Activated CD8-positive, alpha-beta T cell treated with anti-CD3 and anti-CD28 coated beads for 36 hours (primary cell): ENCODE results near the gene HDX. TPM values are rescaled to one million over a fixed set of nuclear protein-coding genes. Genes with fewer than 3 reads are reported as not detected.
A peak's percentile ranks its signal among the peaks of the same experiment; 100 is the strongest.

ENCODE experiments used
- ATAC-seq: fragments of 200-7000 bp; cut with Tn5 transposase; one replicate; pipeline ENCODE4 v1.10.0; 2021; ENCODE audit warnings: mild to moderate bottlenecking, moderate library complexity
- CTCF ChIA-PET: fragments of 350-600 bp; sonication (Branson Sonifier 250); formaldehyde crosslinking; loops from one replicate; lab custom pipeline; 2021; ENCODE audit warnings: antibody characterized with exemption; lab: Charles Lee
- POLR2A ChIA-PET: fragments of 350-600 bp; sonication (Branson Sonifier 250); formaldehyde crosslinking; loops from one replicate; lab custom pipeline; 2021; ENCODE audit warnings: antibody characterized with exemption; lab: Charles Lee
- DNase-seq: peaks from one replicate; pipeline ENCODE4 v3.0.0-alpha.2; 2020
- H3K27ac Mint-ChIP-seq: one replicate; pipeline ENCODE4 v1.8.0; 2021; ENCODE audit warnings: mild to moderate bottlenecking, mixed read lengths
- H3K27me3 Mint-ChIP-seq: one replicate; pipeline ENCODE4 v1.8.0; 2021; ENCODE audit warnings: mixed read lengths
- H3K36me3 Mint-ChIP-seq: one replicate; pipeline ENCODE4 v1.8.0; 2021; ENCODE audit warnings: low read depth, mixed read lengths
- H3K4me1 Mint-ChIP-seq: one replicate; pipeline ENCODE4 v1.8.0; 2021; ENCODE audit warnings: low read depth, mixed read lengths
- H3K4me3 Mint-ChIP-seq: one replicate; pipeline ENCODE4 v1.8.0; 2021; ENCODE audit warnings: mild to moderate bottlenecking, moderate library complexity, mixed read lengths
- H3K9me3 Mint-ChIP-seq: one replicate; pipeline ENCODE4 v1.8.0; 2021; ENCODE audit warnings: mixed read lengths
- intact Hi-C: fragments of 100-400 bp; cut with micrococcal nuclease; formaldehyde crosslinking; loops from one replicate; pipeline ENCODE4 v1.10.0; 2022
- total RNA-seq, 2 experiments: library from RNA; stranded (reverse); gene quantifications; one replicate each; pipeline ENCODE4 v1.2.3, GENCODE V29; 2021
- TF ChIP-seq, protein P1 (sequence below): fragments of 200-600 bp; IDR thresholded peaks from one replicate; pipeline ENCODE4 v1.8.0; 2022; ENCODE audit warnings: antibody characterized with exemption, mild to moderate bottlenecking

Gene HDX
- total RNA-seq, 2 experiments from 2014 or later, result 0.76 to 1.2 TPM

DNA sequence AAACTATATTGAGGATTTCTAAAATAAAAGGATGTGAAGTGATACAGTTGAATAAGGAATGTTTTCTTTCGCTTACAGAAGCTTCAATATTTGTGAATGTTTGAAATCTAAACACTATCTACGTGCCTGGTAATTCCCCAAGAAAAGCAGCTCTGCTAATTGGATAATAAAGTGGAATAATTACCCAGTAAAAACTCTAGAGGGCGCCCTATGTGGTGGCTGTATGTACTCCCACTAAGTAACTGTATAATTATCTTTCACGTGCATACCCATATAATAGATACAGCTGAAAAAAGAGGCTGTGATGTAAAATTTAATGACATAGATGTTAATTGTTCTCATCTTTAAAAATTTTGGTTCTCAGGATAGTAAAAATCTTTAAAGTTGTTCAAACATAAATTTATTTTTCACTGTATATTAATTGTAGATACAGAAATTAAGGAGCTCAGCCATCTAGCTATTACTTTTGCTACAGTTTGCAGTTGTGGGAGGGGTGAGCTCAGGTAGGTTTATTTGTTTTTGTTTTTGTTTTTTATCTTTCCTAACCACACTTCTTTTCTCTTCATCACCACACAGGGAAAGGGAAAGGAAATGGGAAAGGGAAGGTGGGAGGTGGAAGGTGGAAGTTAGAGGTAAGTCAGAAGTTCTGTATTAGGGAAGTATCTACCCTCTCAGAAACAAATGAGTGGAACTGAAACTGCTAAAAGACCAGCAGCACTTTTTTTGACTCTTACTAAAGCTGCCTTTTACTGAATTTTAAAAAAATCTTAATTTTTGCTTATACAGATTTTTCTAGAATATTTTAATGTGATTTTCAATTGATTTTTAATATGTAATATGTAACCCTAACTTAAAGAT, 162.5 kb downstream of the HDX start:
- CTCF ChIA-PET, result no interaction called here
- no peak for ATAC-seq
- no peaks in the 10 kb centered on the region for H3K4me1 Mint-ChIP-seq
- no peak overlapping the region for H3K4me3 Mint-ChIP-seq
- no peaks in the 10 kb centered on the region for H3K27me3 Mint-ChIP-seq
- POLR2A ChIA-PET, result no interaction called here
- TF ChIP-seq, protein P1, sequence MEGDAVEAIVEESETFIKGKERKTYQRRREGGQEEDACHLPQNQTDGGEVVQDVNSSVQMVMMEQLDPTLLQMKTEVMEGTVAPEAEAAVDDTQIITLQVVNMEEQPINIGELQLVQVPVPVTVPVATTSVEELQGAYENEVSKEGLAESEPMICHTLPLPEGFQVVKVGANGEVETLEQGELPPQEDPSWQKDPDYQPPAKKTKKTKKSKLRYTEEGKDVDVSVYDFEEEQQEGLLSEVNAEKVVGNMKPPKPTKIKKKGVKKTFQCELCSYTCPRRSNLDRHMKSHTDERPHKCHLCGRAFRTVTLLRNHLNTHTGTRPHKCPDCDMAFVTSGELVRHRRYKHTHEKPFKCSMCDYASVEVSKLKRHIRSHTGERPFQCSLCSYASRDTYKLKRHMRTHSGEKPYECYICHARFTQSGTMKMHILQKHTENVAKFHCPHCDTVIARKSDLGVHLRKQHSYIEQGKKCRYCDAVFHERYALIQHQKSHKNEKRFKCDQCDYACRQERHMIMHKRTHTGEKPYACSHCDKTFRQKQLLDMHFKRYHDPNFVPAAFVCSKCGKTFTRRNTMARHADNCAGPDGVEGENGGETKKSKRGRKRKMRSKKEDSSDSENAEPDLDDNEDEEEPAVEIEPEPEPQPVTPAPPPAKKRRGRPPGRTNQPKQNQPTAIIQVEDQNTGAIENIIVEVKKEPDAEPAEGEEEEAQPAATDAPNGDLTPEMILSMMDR, result peak; percentile 33
- H3K36me3 Mint-ChIP-seq, result no peaks in the 10 kb centered on the region
- H3K9me3 Mint-ChIP-seq, result no peaks in the 10 kb centered on the region
- H3K27ac Mint-ChIP-seq, result no peak overlapping the region
- no peak for DNase-seq
- intact Hi-C loops, result no loop called here

GRCh38 chrX:84336646-84337045, 165.6 kb downstream of the HDX start:
- ATAC-seq, result no peak
- no peak overlapping the region for H3K27ac Mint-ChIP-seq
- intact Hi-C loops, result no loop called here
- POLR2A ChIA-PET, result no interaction called here
- TF ChIP-seq, protein P1, result no peak
- H3K9me3 Mint-ChIP-seq, result no peaks in the 10 kb centered on the region
- no peak overlapping the region for H3K4me3 Mint-ChIP-seq
- DNase-seq, result no peak
- no peaks in the 10 kb centered on the region for H3K36me3 Mint-ChIP-seq
- CTCF ChIA-PET, result no interaction called here
- H3K4me1 Mint-ChIP-seq, result no peaks in the 10 kb centered on the region
- H3K27me3 Mint-ChIP-seq, result no peaks in the 10 kb centered on the region

- POLR2A ChIA-PET, result no interaction called here
- Mint-ChIP-seq H3K4me1 (no peaks in the 10 kb centered on the region), H3K4me3 (no peak overlapping the region), H3K27ac (no peak overlapping the region), H3K36me3 (no peaks in the 10 kb centered on the region), H3K27me3 (no peaks in the 10 kb centered on the region), H3K9me3 (no peaks in the 10 kb centered on the region)
- TF ChIP-seq, protein P1, result no peak
- CTCF ChIA-PET, result no interaction called here
- intact Hi-C loops, result no loop called here
- DNase-seq (no peak), ATAC-seq (no peak)
These were observed 167.1 kb downstream of the HDX start for GRCh38 chrX:84335121-84335520.

GRCh38 chrX:84322083-84322827, 180.0 kb downstream of the HDX start:
- intact Hi-C loops, result no loop called here
- Mint-ChIP-seq H3K9me3 (no peaks in the 10 kb centered on the region), H3K27me3 (no peaks in the 10 kb centered on the region), H3K4me3 (no peak overlapping the region), H3K36me3 (no peaks in the 10 kb centered on the region), H3K4me1 (no peaks in the 10 kb centered on the region), H3K27ac (no peak overlapping the region)
- CTCF ChIA-PET, result no interaction called here
- DNase-seq (no peak), ATAC-seq (no peak)
- POLR2A ChIA-PET, result no interaction called here
- TF ChIP-seq, protein P1, result no peak

GRCh38 chrX:84320614-84321013, 181.6 kb downstream of the HDX start:
- Mint-ChIP-seq H3K9me3 (peaks cover 3% of the 10 kb centered on the region), H3K27me3 (no peaks in the 10 kb centered on the region), H3K4me3 (no peak overlapping the region), H3K27ac (no peak overlapping the region), H3K4me1 (no peaks in the 10 kb centered on the region), H3K36me3 (no peaks in the 10 kb centered on the region)
- DNase-seq (no peak), ATAC-seq (no peak)
- TF ChIP-seq, protein P1, result no peak
- POLR2A ChIA-PET, result no interaction called here
- intact Hi-C loops, result no loop called here
- CTCF ChIA-PET, result no interaction called here
